IPS DF 6.9 (cell line): Measurements from ENCODE around the gene MAML2.

Source experiments
- DNase-seq: peaks from one replicate; pipeline ENCODE4 v3.0.0-alpha.2; 2013; ENCODE audit warnings: low read depth, low spot score
- H3K27ac ChIP-seq: one replicate; pipeline ENCODE4 v1.5.1; 2013; ENCODE audit warnings: low read length, control low read depth
- H3K27me3 ChIP-seq: 2 replicates; pipeline ENCODE4 v1.6.1; 2013; ENCODE audit warnings: mild to moderate bottlenecking, low read length; ENCODE audit not compliant: control insufficient read depth, insufficient read depth
- H3K36me3 ChIP-seq: 2 replicates; pipeline ENCODE4 v1.6.1; 2013; ENCODE audit warnings: low read length; ENCODE audit not compliant: control insufficient read depth, insufficient read depth
- H3K4me1 ChIP-seq: 2 replicates; pipeline ENCODE4 v1.6.1; 2013; ENCODE audit warnings: low read length; ENCODE audit not compliant: control insufficient read depth, insufficient read depth
- H3K4me3 ChIP-seq: 2 replicates; pipeline ENCODE4 v1.5.1; 2013; ENCODE audit warnings: mild to moderate bottlenecking, low read length
- H3K9me3 ChIP-seq: 2 replicates; pipeline ENCODE4 v1.6.1; 2013; ENCODE audit warnings: low read length, inconsistent platforms; ENCODE audit not compliant: control insufficient read depth, insufficient read depth
- WGBS: extraction: QIAGEN DNeasy Blood & Tissue Kit; methylation state at CpG from one replicate; pipeline ENCODE4 v1.1.7; 2013; ENCODE audit warnings: mixed read lengths, missing lambda C conversion rate; ENCODE audit not compliant: insufficient read length, insufficient coverage; 5-methylcytosine and 5-hydroxymethylcytosine counted together

Gene MAML2

GRCh38 chr11:96282625-96283220 lies 60.3 kb downstream of the MAML2 start:
- DNase-seq: no peak
- Histone ChIP-seq H3K27me3 (no peaks in the 10 kb centered on the region), H3K27ac (no peak overlapping the region), H3K36me3 (no peaks in the 10 kb centered on the region), H3K9me3 (no peaks in the 10 kb centered on the region), H3K4me1 (peaks cover 2% of the 10 kb centered on the region; the same call in 1 of the 2 replicates), H3K4me3 (no peak overlapping the region)
- no CpG with 5 or more reads among the region's 2 CpGs for WGBS

GRCh38 chr11:96280444-96280843 lies 62.6 kb downstream of the MAML2 start:
- Histone ChIP-seq H3K9me3 (no peaks in the 10 kb centered on the region), H3K27ac (no peak overlapping the region), H3K4me1 (peaks cover 2% of the 10 kb centered on the region; the same call in 1 of the 2 replicates), H3K27me3 (no peaks in the 10 kb centered on the region), H3K36me3 (no peaks in the 10 kb centered on the region), H3K4me3 (no peak overlapping the region)
- WGBS: no CpG with 5 or more reads among the region's 1 CpG
- DNase-seq: no peak

GRCh38 chr11:96279896-96280290 lies 63.1 kb downstream of the MAML2 start:
- Histone ChIP-seq H3K27ac (no peak overlapping the region), H3K36me3 (no peaks in the 10 kb centered on the region), H3K27me3 (no peaks in the 10 kb centered on the region), H3K4me1 (peaks cover 2% of the 10 kb centered on the region; the same call in 1 of the 2 replicates), H3K4me3 (no peak overlapping the region), H3K9me3 (no peaks in the 10 kb centered on the region)
- no peak for DNase-seq

- Histone ChIP-seq H3K4me3 (no peak overlapping the region), H3K4me1 (peaks cover 2% of the 10 kb centered on the region; the same call in 1 of the 2 replicates), H3K9me3 (no peaks in the 10 kb centered on the region), H3K36me3 (no peaks in the 10 kb centered on the region), H3K27ac (no peak overlapping the region), H3K27me3 (no peaks in the 10 kb centered on the region)
- WGBS: no CpG with 5 or more reads among the region's 3 CpGs
- DNase-seq: no peak
Measured at GRCh38 chr11:96279018-96279895, 63.7 kb downstream of the MAML2 start.

DNA sequence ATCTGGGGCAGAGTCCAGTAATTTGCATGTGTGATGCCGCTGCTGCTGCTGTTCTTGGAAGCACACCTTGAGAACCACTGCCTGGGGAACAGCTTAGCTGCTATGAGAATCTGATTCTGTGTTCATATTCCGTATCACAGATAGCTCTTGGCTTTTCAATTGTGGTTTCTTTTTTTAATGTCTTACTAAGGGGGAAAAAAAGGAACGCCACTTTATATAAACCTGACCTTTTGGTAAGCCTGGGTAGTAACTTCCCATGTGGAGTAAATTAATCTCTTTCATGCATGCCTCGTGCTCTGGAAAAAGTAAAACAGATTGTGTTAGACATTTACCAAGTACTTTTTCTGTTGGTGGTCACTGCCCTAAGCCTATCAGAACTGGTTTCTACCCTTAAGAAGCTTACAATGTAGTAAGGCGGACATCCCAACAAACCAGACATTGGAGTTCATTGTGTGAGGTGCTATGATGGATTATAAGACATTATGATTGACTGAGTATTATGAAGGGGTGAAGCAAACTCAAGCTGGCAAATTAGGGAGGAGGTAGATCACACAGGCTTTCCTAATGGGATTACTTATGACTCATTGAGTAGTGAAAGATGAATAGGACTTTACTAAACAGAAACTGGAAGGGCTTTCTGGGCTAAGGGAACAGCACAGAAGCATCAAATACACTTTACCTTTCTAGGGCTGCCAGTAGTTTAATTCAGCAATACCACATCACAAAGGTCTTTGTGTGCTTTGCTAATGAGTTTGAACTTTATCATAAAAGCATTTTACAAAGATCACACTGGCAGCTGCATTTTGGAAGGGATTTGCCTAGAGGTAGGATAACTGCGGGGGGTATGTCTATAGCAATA lies 64.7 kb downstream of the MAML2 start:
- no CpG with 5 or more reads among the region's 6 CpGs for WGBS
- no peak for DNase-seq
- Histone ChIP-seq H3K4me3 (no peak overlapping the region), H3K36me3 (no peaks in the 10 kb centered on the region), H3K4me1 (peaks cover 2% of the 10 kb centered on the region; the same call in 1 of the 2 replicates), H3K9me3 (no peaks in the 10 kb centered on the region), H3K27me3 (no peaks in the 10 kb centered on the region), H3K27ac (no peak overlapping the region)

- H3K27ac ChIP-seq: no peak overlapping the region
- H3K36me3 ChIP-seq: no peaks in the 10 kb centered on the region
- peaks cover 2% of the 10 kb centered on the region; the same call in 1 of the 2 replicates for H3K4me1 ChIP-seq
- H3K27me3 ChIP-seq: no peaks in the 10 kb centered on the region
- H3K4me3 ChIP-seq: no peak overlapping the region
- DNase-seq: no peak
- no peaks in the 10 kb centered on the region for H3K9me3 ChIP-seq
Measured at GRCh38 chr11:96277696-96278038, 65.3 kb downstream of the MAML2 start.

- Histone ChIP-seq H3K27me3 (no peaks in the 10 kb centered on the region), H3K27ac (no peak overlapping the region), H3K9me3 (no peaks in the 10 kb centered on the region), H3K4me3 (no peak overlapping the region), H3K4me1 (peaks cover 3% of the 10 kb centered on the region; the same call in 1 of the 2 replicates), H3K36me3 (no peaks in the 10 kb centered on the region)
- DNase-seq: no peak
- no CpG with 5 or more reads among the region's 5 CpGs for WGBS
Measured at GRCh38 chr11:96276836-96277235, 66.2 kb downstream of the MAML2 start.

- no peak overlapping the region for H3K4me3 ChIP-seq
- no peak for DNase-seq
- H3K36me3 ChIP-seq: no peaks in the 10 kb centered on the region
- H3K9me3 ChIP-seq: no peaks in the 10 kb centered on the region
- no peak overlapping the region for H3K27ac ChIP-seq
- no CpG with 5 or more reads among the region's 5 CpGs for WGBS
- H3K27me3 ChIP-seq: no peaks in the 10 kb centered on the region
- peaks cover 3% of the 10 kb centered on the region; the same call in 1 of the 2 replicates for H3K4me1 ChIP-seq
Measured at GRCh38 chr11:96275801-96276594, 67.0 kb downstream of the MAML2 start.

DNA sequence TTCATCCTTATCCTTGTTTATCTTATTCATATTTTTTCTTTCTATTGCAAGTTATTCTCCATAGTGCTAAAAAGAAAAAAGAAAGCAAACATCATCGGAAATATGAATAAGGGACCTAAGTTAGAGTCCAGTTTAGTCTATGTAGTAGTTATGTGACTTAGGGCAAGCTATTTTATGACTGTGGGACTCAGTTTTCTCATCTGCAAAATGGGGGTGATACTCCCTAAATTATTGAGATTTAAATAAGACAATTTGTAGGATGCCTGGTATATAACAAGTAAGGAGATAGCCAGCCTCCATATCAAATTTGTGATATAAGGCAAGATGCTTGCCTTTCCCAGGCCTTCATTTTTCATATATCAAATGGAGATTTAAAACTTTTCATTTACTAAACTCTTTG lies 69.5 kb downstream of the MAML2 start:
- no peaks in the 10 kb centered on the region for H3K36me3 ChIP-seq
- no peaks in the 10 kb centered on the region for H3K9me3 ChIP-seq
- no peaks in the 10 kb centered on the region for H3K27me3 ChIP-seq
- no CpG with 5 or more reads among the region's 1 CpG for WGBS
- no peak overlapping the region for H3K27ac ChIP-seq
- no peak for DNase-seq
- peaks cover 3% of the 10 kb centered on the region; the same call in 1 of the 2 replicates for H3K4me1 ChIP-seq
- no peak overlapping the region for H3K4me3 ChIP-seq
